Hematopoietic multipotent progenitor cell (in vitro differentiated cells): ENCODE results near the gene CNTLN. TPM values are rescaled to one million over a fixed set of nuclear protein-coding genes. Genes with fewer than 3 reads are reported as not detected.
"Not testable (repeated sequence)": the region's sequence is repeated elsewhere in the genome, so short reads cannot be mapped to it uniquely, and the experiment has no call there.

Experiments
- DNase-seq, 3 donors: peaks; one replicate each; pipeline ENCODE4 v3.0.0-alpha.2; 2011 to 2015; ENCODE audit warnings: low read depth in 2 of 3, low spot score in 2 of 3
- total RNA-seq: library from RNA; depleted of rRNA; stranded (reverse); fragments of >200 nt; gene quantifications from one replicate; pipeline ENCODE4 v1.2.3, GENCODE V29; 2012

The CNTLN gene
- total RNA-seq, 1 donor = 8.3 TPM

DNA sequence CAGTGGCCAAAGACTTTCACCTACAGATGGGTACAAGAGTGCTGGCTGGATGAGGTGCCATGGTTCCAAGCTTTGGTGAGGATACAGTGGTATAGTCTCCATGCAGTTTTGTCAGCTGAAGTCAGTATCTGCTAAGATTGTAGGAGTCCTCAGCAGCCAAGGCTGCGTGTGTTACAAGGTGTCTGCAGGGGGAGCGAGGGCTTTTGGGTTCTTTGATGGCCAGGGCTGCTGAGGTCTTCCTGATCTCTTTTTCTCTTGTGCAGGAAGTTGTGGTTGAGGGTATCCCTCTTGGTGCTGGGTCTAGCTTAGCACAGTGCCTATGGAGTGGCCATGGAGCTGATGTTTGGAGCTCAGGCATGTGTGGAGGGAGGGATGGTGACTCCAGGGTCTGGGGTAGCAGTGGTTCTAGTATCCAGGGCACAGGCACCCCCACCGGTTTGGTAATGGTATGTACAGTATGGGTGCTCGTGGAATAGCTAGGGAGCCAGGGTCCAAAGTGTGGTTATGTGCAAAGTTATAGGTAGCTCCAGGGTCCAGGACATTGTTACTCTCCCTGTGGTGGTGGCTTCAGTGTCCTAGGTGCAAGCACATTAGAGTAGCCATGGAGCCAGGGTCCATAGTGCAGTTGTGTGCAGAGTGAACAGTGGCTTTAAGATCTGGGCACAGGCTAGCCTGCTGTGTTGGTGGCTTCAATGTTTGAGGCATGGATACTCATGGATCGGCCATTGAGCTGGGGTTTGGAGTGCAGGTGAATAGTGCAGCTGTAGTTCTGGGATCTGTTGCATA lies 36.7 kb downstream of the CNTLN start:
- DNase-seq = no peak

- DNase-seq = not testable (repeated sequence)
Measured at GRCh38 chr9:17177496-17177895, 42.7 kb downstream of the CNTLN start.

GRCh38 chr9:17185481-17186029 lies 50.7 kb downstream of the CNTLN start:
- no peak for DNase-seq

DNA sequence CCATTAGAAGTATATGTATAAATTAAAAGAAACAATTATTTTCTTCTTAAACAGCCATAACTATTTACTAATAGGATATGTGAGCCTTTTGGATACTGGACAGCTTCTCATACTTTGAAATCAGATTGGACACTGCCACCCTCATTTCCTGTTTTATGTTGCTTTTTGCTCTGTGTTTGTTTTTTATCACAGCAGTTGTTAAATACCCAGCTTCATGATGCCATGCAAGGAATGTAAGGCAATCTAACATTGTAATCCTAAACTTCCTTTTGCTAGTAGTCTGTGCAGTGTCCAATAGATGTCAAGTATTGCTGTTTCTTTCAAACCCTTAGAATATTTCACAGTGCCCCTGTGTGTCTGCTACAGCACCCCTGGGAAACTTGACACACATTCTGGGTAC lies 56.2 kb downstream of the CNTLN start:
- DNase-seq = no peak

- no peak for DNase-seq
Measured at GRCh38 chr9:17204611-17205152, 69.8 kb downstream of the CNTLN start.

DNA sequence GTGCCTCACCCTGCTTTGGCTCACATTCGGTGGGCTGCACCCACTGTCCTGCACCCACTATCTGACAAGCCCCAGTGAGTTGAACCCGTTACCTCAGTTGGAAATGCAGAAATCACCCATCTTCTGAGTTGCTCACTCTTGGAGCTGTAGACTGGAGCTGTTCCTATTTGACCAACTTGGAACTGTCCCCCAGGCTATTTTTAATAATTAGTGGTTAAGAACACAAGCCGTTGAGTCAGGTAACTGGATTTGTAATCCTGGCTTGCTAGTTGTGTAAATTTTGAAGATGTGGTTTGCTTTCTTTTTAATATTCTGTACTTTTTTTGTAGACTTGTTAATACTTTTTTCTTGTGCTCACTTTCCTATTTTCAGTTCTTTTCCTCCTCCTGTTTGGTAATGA lies 81.2 kb downstream of the CNTLN start:
- no peak for DNase-seq

DNA sequence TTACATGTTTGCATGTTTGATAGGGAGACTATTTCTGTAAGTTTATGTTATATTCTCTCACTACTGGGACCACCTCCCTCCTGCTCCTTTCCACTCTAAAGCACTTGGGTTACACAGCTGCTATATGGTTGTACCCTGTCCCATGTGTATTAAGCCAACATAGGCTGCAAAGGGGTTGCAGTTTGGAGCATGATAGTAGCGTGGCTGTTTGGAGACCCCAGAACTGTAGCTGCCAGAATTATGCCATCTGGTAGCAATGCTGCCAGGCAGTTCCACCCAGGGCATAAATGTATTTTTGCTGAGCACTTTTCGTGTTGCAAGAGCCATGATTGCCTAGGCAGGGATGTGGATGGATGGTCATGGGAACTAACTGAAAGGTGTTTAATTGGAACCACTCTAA lies 81.8 kb downstream of the CNTLN start:
- DNase-seq = no peak

- DNase-seq = no peak
Measured at GRCh38 chr9:17217272-17217671, 82.4 kb downstream of the CNTLN start.

DNA sequence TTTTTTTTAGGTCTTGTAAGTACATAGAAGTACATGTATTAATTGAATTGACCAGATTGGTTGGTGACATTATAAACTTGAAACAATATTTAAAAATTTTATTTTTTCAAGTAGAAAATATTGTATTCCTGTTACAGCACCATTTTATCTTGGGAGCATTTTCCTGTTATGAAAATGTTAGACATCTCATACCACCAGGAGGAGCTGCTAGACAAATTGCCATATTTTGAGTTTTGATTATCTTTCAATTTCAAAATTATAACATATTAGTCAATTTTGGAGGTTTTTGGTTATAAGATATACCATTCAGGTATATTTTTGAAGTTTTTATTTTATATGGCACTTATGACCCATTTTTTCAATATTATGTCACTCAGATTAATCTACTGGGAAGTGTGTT lies 84.4 kb downstream of the CNTLN start:
- DNase-seq = no peak

DNA sequence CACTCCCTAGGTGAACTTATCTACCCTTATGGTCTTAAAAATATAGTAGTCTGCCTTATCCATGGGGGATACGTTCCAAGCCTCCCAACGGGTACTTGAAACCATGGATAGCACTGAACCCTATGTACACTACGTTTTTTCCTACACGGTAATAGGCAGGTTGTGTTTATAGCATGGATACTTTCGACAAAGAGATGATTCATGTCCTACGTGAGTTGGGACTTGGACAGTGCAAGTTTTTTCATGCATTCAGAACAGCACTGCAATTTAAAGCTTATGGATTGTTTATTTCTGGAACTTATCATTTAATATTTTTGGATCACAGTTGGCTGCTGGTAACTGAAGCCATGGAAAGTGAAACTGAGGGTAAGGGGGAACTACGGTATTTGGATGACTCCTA lies 88.1 kb downstream of the CNTLN start:
- DNase-seq = no peak

DNA sequence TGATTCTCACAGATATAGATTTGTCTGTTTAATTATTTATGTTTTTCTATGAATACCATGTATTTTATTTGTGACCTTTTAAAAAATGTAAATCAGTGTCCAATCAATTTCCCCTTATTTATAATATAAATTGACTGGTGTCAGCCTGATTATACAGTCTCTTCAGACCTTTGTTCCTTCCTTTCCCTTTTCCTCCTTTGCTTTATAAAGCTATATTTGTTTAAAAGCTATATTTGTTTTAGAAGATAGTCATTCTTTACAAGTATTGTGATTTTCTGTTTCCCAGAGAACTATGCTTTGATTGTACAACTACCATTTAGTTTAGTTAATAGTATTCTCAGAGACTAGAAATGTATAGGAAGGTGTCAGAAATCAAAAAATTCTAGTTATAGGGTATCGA lies 90.6 kb downstream of the CNTLN start:
- DNase-seq = no peak

DNA sequence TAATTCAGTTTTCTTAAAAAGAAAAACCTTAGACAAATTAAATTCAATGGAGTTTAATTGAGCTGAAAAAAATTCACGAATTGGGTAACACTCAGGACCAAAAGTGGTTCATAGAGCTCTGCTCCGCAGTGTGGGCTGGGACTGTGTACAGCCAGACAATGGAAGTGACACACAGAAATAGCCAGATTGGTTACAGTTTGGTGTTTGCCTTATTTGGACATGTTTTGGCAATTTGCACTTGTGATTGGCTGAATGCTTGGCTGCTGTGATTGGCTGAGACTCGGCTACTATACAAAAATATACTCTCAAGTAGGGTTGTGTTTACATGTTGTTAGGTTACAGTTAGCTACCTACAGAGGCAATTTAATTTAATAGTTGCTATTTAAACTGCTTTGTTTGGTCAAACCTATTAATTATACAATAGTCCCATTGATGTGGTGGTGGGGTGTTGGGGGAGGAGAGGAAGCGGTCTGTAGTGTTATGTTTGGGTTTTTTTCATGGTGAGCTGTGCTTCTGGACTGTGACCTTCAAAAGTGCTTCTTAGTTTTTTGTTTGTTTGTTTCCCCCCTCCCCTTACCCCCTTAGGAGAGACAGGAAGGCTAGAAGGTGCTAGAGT lies 95.2 kb downstream of the CNTLN start:
- DNase-seq = no peak

DNA sequence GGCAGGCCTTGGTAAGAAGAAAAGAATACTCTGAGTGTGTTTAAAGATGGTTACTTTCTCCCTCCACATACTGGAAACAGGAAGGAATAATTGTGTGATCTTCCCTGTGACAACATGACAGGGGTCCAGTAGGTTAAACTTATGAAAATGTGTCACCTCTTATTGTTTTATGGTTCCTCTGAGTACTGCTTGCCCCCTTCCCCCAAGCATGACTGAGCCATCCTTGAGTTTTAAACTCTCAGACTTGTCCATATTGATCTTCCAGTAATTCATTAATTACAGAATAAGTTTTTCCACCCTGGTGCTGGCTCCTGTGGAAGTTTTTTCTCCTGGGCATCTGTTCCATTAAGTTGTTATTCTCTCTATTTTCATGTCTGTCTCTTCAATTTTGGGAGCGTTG lies 95.8 kb downstream of the CNTLN start:
- DNase-seq = no peak

DNA sequence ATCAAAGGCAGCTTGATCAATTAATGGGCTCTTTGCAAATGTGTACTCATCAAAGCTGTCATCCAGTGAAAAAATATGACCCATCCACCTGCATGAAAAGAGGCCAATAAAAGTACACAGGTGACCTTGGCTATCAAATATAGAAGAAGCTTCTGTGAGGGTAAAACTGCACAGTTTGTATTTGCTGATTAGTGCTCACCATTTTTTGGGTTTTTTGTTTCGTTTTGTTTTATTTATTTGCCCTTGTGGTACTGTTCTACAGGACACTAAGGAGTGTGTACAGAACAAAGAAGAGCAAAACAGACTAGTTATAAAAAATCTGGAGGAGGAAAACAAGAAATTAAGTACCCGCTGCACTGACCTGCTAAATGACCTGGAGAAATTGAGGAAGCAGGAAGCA lies 101.3 kb downstream of the CNTLN start:
- no peak for DNase-seq

DNA sequence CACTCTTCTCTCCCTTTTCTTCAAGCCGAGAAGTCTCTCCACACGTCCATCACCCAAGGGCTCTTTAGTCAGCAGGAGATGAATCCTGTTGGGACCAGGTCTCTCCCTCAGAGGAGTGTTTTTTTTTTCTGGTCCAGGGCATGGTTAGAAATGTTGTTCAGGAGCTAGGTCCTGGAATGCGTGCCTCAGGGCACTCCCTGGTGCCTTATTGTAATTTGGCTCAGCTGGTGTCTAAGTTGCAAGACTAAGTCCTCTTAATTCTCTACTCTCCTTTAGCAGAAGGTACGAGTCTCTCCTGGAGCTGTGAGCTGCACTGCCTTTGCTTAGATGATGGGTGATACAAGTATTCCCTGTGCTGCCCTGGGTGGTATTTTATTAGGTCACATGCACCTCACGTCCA lies 111.9 kb downstream of the CNTLN start:
- no peak for DNase-seq

DNA sequence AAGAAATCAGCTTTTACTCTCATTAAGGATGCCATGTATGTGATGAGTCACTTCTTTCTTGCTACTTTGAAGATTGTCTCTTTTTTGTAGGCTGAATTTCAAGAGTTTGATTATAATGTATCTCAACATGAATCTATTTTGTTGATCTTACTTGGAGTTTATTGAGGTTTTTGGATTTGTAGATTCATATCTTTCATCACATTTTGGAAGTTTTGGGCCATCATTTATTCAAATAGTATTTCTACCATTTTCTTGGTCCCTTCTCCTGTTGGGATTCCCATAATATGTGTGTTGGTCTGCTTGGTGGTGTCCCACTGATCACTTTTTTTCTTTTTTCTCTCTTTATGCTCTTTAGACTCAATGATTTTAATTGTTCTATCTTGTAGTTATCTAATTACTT lies 116.3 kb downstream of the CNTLN start:
- no peak for DNase-seq

DNA sequence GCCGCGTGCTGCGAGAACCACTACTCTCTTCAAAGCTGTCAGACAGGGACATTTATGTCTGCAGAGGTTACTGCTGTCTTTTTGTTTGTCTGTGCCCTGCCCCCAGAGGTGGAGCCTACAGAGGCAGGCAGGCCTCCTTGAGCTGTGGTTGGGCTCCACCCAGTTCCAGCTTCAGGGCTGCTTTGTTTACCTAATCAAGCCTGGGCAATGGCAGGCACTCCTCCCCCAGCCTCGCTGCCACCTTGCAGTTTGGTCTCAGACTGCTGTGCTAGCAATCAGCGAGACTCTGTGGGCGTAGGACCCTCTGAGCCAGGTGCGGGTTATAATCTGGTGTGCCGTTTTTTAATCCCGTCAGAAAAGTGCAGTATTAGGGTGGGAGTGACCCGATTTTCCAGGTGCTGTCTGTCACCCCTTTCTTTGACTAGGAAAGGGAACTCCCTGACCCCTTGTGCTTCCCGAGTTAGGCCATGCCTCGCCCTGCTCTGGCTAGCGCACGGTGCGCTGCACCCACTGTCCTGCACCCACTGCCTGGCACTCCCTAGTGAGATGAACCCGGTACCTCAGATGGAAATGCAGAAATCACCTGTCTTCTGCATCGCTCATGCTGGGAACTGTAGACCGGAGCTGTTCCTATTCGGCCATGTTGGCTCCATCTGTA lies 133.8 kb downstream of the CNTLN start:
- not testable (repeated sequence) for DNase-seq

DNA sequence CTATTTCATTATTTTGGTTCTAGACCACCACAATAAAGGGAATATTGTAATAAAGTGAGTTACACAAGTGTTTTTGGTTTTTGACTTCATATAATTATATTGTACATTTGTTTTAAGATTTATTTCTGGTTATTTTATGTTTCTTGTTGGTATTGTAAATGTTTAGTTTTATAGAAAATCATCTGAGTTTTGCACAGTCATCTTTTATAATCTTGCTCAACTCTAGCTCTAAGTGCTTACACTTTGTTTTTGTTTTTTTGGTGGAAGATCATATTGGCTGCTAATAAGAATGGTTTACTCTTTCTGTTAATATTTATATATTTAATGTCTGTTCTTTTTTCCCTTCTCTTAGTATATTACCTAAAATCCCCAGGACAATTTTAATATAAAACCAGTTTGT lies 135.0 kb downstream of the CNTLN start:
- DNase-seq = no peak

GRCh38 chr9:17272536-17272935 lies 137.7 kb downstream of the CNTLN start:
- DNase-seq = no peak

DNA sequence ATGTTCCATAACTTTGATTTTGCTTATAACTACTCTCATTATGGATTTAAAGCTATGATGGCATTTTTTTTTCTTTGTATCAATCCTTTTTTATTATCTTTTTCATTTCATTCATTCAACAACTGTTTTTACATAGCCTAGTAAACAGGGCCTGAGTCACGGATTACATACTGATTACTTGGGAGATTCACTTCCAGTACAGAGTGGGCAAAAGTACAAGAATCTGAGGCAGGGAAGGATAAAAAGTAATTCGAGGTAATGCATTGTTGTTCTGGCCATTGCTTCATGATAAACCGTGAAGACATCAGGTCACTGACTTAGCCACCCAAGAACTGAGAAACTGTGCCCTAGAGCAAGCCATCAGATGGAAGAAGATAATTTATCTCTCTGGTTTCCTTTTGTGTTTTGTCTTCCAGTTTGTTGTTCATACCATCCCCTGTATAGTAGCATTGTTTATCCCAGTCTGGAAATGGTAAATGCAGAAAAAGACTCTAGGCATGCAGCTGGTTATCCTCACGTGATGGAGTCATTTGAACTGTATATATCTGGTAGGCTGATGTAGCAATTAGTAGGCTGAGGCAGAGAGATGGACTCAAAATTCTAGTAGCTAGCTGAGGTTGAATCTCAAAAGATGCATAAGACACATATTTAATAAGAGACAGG lies 145.6 kb downstream of the CNTLN start:
- no peak for DNase-seq

DNA sequence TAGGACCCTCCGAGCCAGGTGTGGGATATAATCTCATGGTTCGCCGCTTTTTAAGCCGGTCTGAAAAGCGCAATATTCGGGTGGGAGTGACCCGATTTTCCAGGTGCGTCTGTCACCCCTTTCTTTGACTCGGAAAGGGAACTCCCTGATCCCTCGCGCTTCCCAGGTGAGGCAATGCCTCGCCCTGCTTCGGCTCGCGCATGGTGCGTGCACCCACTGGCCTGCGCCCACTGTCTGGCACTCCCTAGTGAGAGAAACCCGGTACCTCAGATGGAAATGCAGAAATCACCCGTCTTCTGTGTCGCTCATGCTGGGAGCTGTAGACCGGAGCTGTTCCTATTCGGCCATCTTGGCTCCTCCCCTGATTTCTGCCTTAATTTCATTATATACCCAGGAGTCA lies 155.8 kb downstream of the CNTLN start:
- not testable (repeated sequence) for DNase-seq
